Neural cell (in vitro differentiated cells): ENCODE data around the gene UGGT2.

Experiments used
- EP300 ChIP-seq: fragments of 450-650 bp; conservative IDR thresholded peaks from 2 replicates; pipeline ENCODE4 v1.6.1; 2014; ENCODE audit warnings: antibody characterized with exemption, mild to moderate bottlenecking, moderate library complexity; ENCODE audit not compliant: poor library complexity, severe bottlenecking
- EZH2 ChIP-seq: fragments of 200-600, 300-800 bp; shearing (Covaris generic), sonication (generic); IDR thresholded peaks from 2 replicates; pipeline ENCODE4 v1.6.1; 2014; ENCODE audit warnings: antibody characterized with exemption, low read length, borderline replicate concordance, mild to moderate bottlenecking; ENCODE audit not compliant: insufficient read depth, poor library complexity, severe bottlenecking
- MXI1 ChIP-seq: fragments of 450-650 bp; conservative IDR thresholded peaks from 2 replicates; pipeline ENCODE4 v1.6.1; 2014; ENCODE audit warnings: antibody characterized with exemption, mild to moderate bottlenecking; ENCODE audit not compliant: poor library complexity, severe bottlenecking
- POLR2AphosphoS5 ChIP-seq: IDR thresholded peaks from 2 replicates; pipeline ENCODE4 v1.6.1; 2012
- SMC3 ChIP-seq: fragments of 450-650 bp; conservative IDR thresholded peaks from 2 replicates; pipeline ENCODE4 v1.6.1; 2014; ENCODE audit warnings: antibody characterized with exemption, mild to moderate bottlenecking, moderate library complexity; ENCODE audit not compliant: poor library complexity
- TAF1 ChIP-seq: IDR thresholded peaks from 2 replicates; pipeline ENCODE4 v1.6.1; 2012; ENCODE audit warnings: low read depth
- TF ChIP-seq, protein P1 (sequence below): fragments of 450-650 bp; IDR thresholded peaks from 2 replicates; pipeline ENCODE4 v1.5.1; 2014; ENCODE audit warnings: antibody characterized with exemption, mild to moderate bottlenecking, moderate library complexity; ENCODE audit not compliant: poor library complexity, severe bottlenecking

DNA sequence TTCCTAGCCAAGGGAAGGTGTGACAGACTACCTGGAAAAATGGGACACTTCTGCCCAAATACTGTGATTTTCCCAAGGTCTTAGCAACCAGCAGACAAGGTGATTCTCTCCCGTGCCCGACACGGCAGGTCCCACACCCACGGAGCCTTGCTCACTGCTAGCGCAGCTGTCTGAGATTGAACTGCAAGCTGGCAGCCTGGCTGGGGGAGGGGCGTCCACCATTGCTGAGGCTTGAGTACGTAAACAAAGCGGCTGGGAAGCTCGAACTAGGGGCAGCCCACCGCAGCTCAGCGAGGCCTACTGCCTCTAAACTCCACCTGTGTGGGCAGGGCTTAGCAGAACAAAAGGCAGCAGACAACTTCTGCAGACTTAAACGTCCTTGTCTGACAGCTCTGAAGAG, 146.2 kb downstream of the UGGT2 start:
- TF ChIP-seq EZH2: no peak
- TF ChIP-seq, protein P1, sequence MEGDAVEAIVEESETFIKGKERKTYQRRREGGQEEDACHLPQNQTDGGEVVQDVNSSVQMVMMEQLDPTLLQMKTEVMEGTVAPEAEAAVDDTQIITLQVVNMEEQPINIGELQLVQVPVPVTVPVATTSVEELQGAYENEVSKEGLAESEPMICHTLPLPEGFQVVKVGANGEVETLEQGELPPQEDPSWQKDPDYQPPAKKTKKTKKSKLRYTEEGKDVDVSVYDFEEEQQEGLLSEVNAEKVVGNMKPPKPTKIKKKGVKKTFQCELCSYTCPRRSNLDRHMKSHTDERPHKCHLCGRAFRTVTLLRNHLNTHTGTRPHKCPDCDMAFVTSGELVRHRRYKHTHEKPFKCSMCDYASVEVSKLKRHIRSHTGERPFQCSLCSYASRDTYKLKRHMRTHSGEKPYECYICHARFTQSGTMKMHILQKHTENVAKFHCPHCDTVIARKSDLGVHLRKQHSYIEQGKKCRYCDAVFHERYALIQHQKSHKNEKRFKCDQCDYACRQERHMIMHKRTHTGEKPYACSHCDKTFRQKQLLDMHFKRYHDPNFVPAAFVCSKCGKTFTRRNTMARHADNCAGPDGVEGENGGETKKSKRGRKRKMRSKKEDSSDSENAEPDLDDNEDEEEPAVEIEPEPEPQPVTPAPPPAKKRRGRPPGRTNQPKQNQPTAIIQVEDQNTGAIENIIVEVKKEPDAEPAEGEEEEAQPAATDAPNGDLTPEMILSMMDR: no peak
- no peak for TF ChIP-seq EP300
- no peak for TF ChIP-seq TAF1
- no peak for TF ChIP-seq POLR2AphosphoS5
- no peak for TF ChIP-seq SMC3
- TF ChIP-seq MXI1: no peak
